Loucy (cell line): ENCODE results near the gene NPPC.

ENCODE experiments used
- H2AFZ ChIP-seq: fragments of 200-600 bp; sonication (generic); 2 replicates; pipeline ENCODE4 v1.6.0; 2016; ENCODE audit warnings: antibody characterized with exemption, mild to moderate bottlenecking, low read length, moderate library complexity
- H3F3A ChIP-seq: fragments of 200-600 bp; 2 replicates; pipeline ENCODE4 v1.6.0; 2016; ENCODE audit warnings: antibody characterized with exemption, low read depth, mild to moderate bottlenecking
- H3K27me3 ChIP-seq: fragments of 200-600 bp; sonication (generic); 2 replicates; pipeline ENCODE4 v1.6.1; 2014; ENCODE audit warnings: low read length, mild to moderate bottlenecking; ENCODE audit not compliant: insufficient read depth, poor library complexity, severe bottlenecking
- H3K36me3 ChIP-seq: fragments of 200-600 bp; sonication (generic); 2 replicates; pipeline ENCODE4 v1.6.1; 2016; ENCODE audit warnings: low read length; ENCODE audit not compliant: insufficient read depth
- H3K4me1 ChIP-seq: fragments of 200-600 bp; sonication (generic); 2 replicates; pipeline ENCODE4 v1.5.1; 2014; ENCODE audit warnings: low read length, mild to moderate bottlenecking; ENCODE audit not compliant: insufficient read depth, poor library complexity, severe bottlenecking
- H3K4me2 ChIP-seq: fragments of 200-600 bp; sonication (generic); 2 replicates; pipeline ENCODE4 v1.6.0; 2014; ENCODE audit warnings: antibody characterized with exemption, low read length, low read depth, mild to moderate bottlenecking; ENCODE audit not compliant: poor library complexity, severe bottlenecking
- H3K4me3 ChIP-seq: fragments of 200-600 bp; sonication (generic); 2 replicates; pipeline ENCODE4 v1.5.1; 2014; ENCODE audit warnings: low read length, mild to moderate bottlenecking, mixed read lengths; ENCODE audit not compliant: poor library complexity, severe bottlenecking
- H3K79me2 ChIP-seq: fragments of 200-600 bp; sonication (generic); 2 replicates; pipeline ENCODE4 v1.6.1; 2014; ENCODE audit warnings: low read length; ENCODE audit not compliant: insufficient read depth
- H3K9ac ChIP-seq: fragments of 200-600 bp; sonication (generic); 2 replicates; pipeline ENCODE4 v1.6.0; 2014; ENCODE audit warnings: mild to moderate bottlenecking, low read depth, low read length, moderate library complexity; ENCODE audit not compliant: poor library complexity, severe bottlenecking
- H3K9me2 ChIP-seq: fragments of 200-600 bp; sonication (generic); replicated peaks from 2 replicates; pipeline ENCODE4 v1.6.1; 2016; ENCODE audit warnings: low read depth, low read length, mixed read lengths
- H3K9me3 ChIP-seq: fragments of 200-600 bp; sonication (generic); 2 replicates; pipeline ENCODE4 v1.6.1; 2014; ENCODE audit warnings: mild to moderate bottlenecking, antibody characterized with exemption, low read length, low read depth; ENCODE audit not compliant: insufficient read depth
- H4K20me1 ChIP-seq: fragments of 200-600 bp; sonication (generic); 2 replicates; pipeline ENCODE4 v1.6.0; 2014; ENCODE audit warnings: antibody characterized with exemption, low read length, mild to moderate bottlenecking; ENCODE audit not compliant: insufficient read depth, poor library complexity, severe bottlenecking
- EZH2phosphoT487 ChIP-seq: fragments of 200-600 bp; IDR thresholded peaks from 2 replicates; pipeline ENCODE4 v1.6.1; 2018; ENCODE audit warnings: antibody characterized with exemption, mild to moderate bottlenecking, moderate library complexity, borderline replicate concordance
- TF ChIP-seq, protein P1 (sequence below): fragments of 200-600 bp; sonication (generic); conservative IDR thresholded peaks from 2 replicates; pipeline ENCODE4 v1.5.1; 2014; ENCODE audit warnings: mild to moderate bottlenecking, antibody characterized with exemption, low read length

Gene NPPC

DNA sequence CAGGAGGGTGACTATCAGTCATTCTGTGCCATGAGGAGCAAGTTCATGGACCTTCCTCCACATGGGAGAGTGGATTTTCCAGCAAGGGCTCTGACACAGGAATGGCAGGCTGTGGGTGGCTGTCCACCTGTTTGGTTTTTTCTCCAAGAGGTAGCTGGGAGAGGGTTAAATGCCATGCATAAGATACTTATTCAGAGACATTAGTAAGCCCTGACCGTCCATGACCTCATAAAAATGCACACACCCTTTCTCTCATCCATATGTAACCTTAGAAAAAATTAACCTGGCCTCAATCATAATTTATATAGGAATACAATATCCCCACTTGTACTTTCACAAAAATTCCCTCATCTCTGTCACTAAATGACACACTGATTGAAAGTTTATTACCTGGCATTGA lies 51.3 kb downstream of the NPPC start:
- Histone ChIP-seq H3K79me2 (no peaks in the 10 kb centered on the region), H3K9ac (no peak overlapping the region), H3K27me3 (no peaks in the 10 kb centered on the region), H2AFZ (no peak overlapping the region), H3K9me3 (no peaks in the 10 kb centered on the region), H3K9me2 (no peaks in the 10 kb centered on the region), H3K4me3 (no peak overlapping the region), H3K36me3 (no peaks in the 10 kb centered on the region), H3K4me2 (no peak overlapping the region), H3K4me1 (no peaks in the 10 kb centered on the region), H3F3A (no peaks in the 10 kb centered on the region), H4K20me1 (no peaks in the 10 kb centered on the region)
- TF ChIP-seq, protein P1, sequence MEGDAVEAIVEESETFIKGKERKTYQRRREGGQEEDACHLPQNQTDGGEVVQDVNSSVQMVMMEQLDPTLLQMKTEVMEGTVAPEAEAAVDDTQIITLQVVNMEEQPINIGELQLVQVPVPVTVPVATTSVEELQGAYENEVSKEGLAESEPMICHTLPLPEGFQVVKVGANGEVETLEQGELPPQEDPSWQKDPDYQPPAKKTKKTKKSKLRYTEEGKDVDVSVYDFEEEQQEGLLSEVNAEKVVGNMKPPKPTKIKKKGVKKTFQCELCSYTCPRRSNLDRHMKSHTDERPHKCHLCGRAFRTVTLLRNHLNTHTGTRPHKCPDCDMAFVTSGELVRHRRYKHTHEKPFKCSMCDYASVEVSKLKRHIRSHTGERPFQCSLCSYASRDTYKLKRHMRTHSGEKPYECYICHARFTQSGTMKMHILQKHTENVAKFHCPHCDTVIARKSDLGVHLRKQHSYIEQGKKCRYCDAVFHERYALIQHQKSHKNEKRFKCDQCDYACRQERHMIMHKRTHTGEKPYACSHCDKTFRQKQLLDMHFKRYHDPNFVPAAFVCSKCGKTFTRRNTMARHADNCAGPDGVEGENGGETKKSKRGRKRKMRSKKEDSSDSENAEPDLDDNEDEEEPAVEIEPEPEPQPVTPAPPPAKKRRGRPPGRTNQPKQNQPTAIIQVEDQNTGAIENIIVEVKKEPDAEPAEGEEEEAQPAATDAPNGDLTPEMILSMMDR, result no peak
- TF ChIP-seq EZH2phosphoT487, result no peak
